Loucy (cell line): ENCODE measurements around the gene ZBTB42.

Source experiments
- CTCF ChIP-seq: fragments of 200-600 bp; sonication (generic); conservative IDR thresholded peaks from 2 replicates; pipeline ENCODE4 v1.5.1; 2014; ENCODE audit warnings: mild to moderate bottlenecking, antibody characterized with exemption, low read length
- EZH2phosphoT487 ChIP-seq: fragments of 200-600 bp; IDR thresholded peaks from 2 replicates; pipeline ENCODE4 v1.6.1; 2018; ENCODE audit warnings: antibody characterized with exemption, mild to moderate bottlenecking, moderate library complexity, borderline replicate concordance

GRCh38 chr14:104824353-104824997 lies 23.6 kb downstream of the ZBTB42 start:
- TF ChIP-seq CTCF, result no peak
- TF ChIP-seq EZH2phosphoT487, result no peak
